Measurements from ENCODE around the gene ROGDI.
"Not testable (repeated sequence)": the region's sequence is repeated elsewhere in the genome, so short reads cannot be mapped to it uniquely, and the experiment has no call there.

ROGDI gene

DNA sequence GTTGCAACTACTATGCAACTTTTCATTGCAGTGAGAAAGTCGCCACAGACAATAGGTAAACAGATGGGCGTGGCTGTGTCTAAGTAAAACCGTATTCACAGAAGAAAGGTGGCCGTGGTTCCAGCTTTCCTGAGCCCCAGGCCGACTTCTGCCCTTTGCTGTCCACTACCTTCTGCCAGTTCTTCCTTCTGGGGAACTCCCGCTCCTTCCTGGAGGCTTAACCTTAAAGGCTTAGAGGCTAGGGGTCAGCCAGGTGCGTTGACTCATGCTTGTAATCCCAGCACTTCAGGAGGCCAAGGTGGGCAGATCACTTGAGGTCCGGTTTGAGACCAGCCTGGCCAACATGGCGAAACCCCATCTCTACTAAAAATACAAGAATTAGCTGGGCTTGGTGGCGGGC lies 12.2 kb downstream of the ROGDI start:
- TF ChIP-seq, protein P1, sequence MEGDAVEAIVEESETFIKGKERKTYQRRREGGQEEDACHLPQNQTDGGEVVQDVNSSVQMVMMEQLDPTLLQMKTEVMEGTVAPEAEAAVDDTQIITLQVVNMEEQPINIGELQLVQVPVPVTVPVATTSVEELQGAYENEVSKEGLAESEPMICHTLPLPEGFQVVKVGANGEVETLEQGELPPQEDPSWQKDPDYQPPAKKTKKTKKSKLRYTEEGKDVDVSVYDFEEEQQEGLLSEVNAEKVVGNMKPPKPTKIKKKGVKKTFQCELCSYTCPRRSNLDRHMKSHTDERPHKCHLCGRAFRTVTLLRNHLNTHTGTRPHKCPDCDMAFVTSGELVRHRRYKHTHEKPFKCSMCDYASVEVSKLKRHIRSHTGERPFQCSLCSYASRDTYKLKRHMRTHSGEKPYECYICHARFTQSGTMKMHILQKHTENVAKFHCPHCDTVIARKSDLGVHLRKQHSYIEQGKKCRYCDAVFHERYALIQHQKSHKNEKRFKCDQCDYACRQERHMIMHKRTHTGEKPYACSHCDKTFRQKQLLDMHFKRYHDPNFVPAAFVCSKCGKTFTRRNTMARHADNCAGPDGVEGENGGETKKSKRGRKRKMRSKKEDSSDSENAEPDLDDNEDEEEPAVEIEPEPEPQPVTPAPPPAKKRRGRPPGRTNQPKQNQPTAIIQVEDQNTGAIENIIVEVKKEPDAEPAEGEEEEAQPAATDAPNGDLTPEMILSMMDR (IDR thresholded peaks at IDR 0.05), result no peak
- no peak for DNase-seq (ENCODE audit: low spot score)
- Histone ChIP-seq H3K27ac (no peak overlapping the region), H3K4me3 (no peak overlapping the region)

GRCh38 chr16:4788910-4789309 lies 13.5 kb downstream of the ROGDI start:
- H3K4me3 ChIP-seq, result no peak overlapping the region
- H3K27ac ChIP-seq, result no peak overlapping the region
- DNase-seq (ENCODE audit: low spot score), result no peak
- TF ChIP-seq, protein P1 (IDR thresholded peaks at IDR 0.05), result no peak

- H3K27ac ChIP-seq, result no peak overlapping the region
- H3K4me3 ChIP-seq, result no peak overlapping the region
- TF ChIP-seq, protein P1 (IDR thresholded peaks at IDR 0.05), result no peak
- DNase-seq (ENCODE audit: low spot score), result no peak
Observed at GRCh38 chr16:4788489-4788889, 13.9 kb downstream of the ROGDI start.

DNA sequence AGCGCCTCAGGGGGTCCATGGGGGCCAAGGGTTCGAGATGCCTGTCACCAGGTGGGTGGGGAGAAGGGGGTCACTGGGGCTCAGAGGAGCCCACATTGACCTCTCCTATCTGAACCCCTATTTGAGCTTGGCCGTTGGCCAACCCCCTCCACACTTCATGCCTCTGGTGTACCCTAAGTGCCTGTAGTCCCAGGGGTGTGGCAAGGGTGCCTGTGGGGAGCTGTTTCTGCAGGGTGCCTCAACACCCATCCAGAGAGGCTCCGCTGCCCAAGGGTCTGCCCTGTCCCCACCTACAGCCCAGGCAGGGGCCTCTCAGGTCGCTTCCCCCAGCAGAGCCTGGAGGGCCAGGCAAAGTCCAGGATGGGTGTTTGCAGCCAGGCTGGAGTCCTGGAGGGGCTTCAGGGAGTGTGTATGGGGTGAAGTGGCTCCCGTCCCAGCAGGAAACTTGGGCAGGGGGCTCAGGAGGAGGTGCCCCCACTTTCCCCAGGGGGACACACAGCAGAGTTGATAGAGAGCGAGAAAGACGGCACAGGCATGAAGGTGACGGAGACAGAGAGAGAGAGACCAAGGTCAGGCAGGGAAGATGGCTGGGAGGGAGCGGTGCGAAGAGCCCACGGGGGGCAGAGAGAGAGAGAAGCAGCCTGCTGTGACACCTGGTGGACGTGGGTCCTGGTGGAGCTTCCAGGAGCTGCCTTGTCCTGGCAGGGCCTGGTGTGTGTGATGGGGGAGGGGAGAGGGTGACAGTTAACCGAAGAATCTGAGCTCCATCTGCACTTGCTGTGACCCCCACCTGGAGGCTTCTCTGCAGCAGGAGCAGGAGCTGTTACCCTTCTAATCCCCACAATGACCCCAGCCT lies 14.6 kb downstream of the ROGDI start, which contains the start of gene SEPTIN12:
SEPTIN12 (minus strand) TSS at position 719 of the 856 bp plus-strand sequence; CDS start at position 19, 700 bp downstream.
- Histone ChIP-seq H3K27ac (no peak within 1 kb of the TSS), H3K4me3 (no peak within 1 kb of the TSS)
- no peak for DNase-seq (ENCODE audit: low spot score)
- TF ChIP-seq, protein P1 (IDR thresholded peaks at IDR 0.05), result no peak

DNA sequence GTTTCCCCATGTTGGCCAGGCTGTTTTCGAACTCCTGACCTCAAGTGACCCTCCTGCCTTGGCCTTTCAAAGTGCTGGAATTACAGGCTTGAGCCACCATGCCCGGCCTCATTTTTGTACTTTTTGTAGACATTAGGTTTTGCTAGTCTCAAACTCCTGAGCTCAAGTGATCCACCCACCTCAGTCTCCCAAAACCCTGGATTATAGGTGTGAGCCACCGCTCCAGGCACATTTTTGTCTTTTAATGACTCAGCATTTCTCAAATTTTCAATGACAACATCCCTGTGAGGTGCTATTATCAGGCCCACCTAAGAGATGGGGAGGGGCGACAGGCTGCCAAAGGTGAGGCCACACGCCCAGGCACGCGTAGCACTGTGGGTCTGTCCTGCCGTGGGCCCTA lies 15.4 kb downstream of the ROGDI start:
- H3K27ac ChIP-seq, result no peak overlapping the region
- TF ChIP-seq, protein P1 (IDR thresholded peaks at IDR 0.05), result no peak
- H3K4me3 ChIP-seq, result no peak overlapping the region
- no peak for DNase-seq (ENCODE audit: low spot score)

- Histone ChIP-seq H3K4me3 (no peak overlapping the region), H3K27ac (no peak overlapping the region)
- no peak for DNase-seq (ENCODE audit: low spot score)
- TF ChIP-seq, protein P1 (IDR thresholded peaks at IDR 0.05), result no peak
Observed at GRCh38 chr16:4785758-4786433, 16.5 kb downstream of the ROGDI start.

DNA sequence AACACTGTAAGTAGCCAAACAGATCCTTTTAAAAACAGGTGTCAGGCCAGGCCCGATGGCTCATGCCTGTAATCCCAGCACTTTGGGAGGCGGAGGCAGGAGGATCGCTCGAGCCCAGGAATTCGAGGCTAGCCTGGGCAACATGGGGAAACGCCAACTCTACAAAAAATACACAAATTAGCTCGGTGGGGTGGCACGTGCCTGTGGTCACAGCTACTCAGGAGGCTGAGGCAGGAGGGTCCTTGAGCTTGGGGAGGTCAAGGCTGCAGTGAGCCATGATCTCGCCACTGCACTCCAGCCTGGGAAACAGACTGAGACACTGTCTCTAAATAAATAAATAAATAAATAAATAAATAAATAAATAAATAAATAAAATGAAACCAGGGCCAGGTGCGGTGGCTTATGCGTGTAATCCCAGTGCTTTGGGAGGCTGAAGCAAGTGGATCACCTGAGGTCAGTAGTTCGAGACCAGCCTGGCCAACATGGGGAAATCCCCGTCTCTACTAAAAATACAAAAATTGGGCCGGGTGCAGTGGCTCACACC lies 17.9 kb downstream of the ROGDI start:
- not testable (repeated sequence) for H3K27ac ChIP-seq; DNase-seq (ENCODE audit: low spot score); H3K4me3 ChIP-seq

All from coronary artery (tissue), 2 donors.